Endothelial cell of umbilical vein (primary cell): Measurements from ENCODE around the gene TMTC1.

ENCODE experiments used
- EZH2 ChIP-seq: IDR thresholded peaks from 2 replicates; pipeline ENCODE4 v1.6.1; 2012; ENCODE audit warnings: borderline replicate concordance, low read depth, mild to moderate bottlenecking, moderate library complexity, low read length, inconsistent platforms; ENCODE audit not compliant: severe bottlenecking
- FOS ChIP-seq: IDR thresholded peaks from 2 replicates; pipeline ENCODE4 v1.6.1; 2011; ENCODE audit warnings: mild to moderate bottlenecking, low read length, moderate library complexity, borderline replicate concordance; ENCODE audit not compliant: insufficient read depth
- GATA2 ChIP-seq: IDR thresholded peaks from 2 replicates; pipeline ENCODE4 v1.7.0; 2011; ENCODE audit warnings: low read depth, mild to moderate bottlenecking, moderate library complexity, mixed read lengths, low read length; ENCODE audit not compliant: insufficient read length, insufficient read depth
- JUN ChIP-seq: IDR thresholded peaks from 2 replicates; pipeline ENCODE4 v1.6.1; 2011; ENCODE audit warnings: borderline replicate concordance, low read depth; ENCODE audit not compliant: insufficient read length, insufficient read depth
- MYC ChIP-seq: IDR thresholded peaks from one replicate; pipeline ENCODE4 v1.6.1; 2011; ENCODE audit warnings: mild to moderate bottlenecking, low read depth, low read length
- POLR2A ChIP-seq: IDR thresholded peaks from 2 replicates; pipeline ENCODE4 v1.6.1; 2012; ENCODE audit warnings: low read depth, mild to moderate bottlenecking, control low read depth, low read length
- POLR2AphosphoS5 ChIP-seq: IDR thresholded peaks from 2 replicates; pipeline ENCODE4 v1.6.1; 2012; ENCODE audit warnings: low read depth, mild to moderate bottlenecking, control low read depth, low read length, moderate library complexity; ENCODE audit not compliant: insufficient read depth
- TF ChIP-seq, protein P1 (sequence below): IDR thresholded peaks from 2 replicates; pipeline ENCODE4 v1.6.1; 2011; ENCODE audit not compliant: insufficient read depth, insufficient read length
- TF ChIP-seq, protein P2 (sequence below), 2 donors: IDR thresholded peaks; 1 replicate in 1 of 2; 2 replicates in 1 of 2; pipeline ENCODE4 v1.5.1; 2011; ENCODE audit warnings: low read length in 2 of 2, mild to moderate bottlenecking in 2 of 2, moderate library complexity in 2 of 2, control low read depth in 1 of 2, inconsistent platforms in 1 of 2, low read depth in 1 of 2; ENCODE audit not compliant: insufficient read depth in 1 of 2; ENCODE audit errors: extremely low read depth in 1 of 2

DNA sequence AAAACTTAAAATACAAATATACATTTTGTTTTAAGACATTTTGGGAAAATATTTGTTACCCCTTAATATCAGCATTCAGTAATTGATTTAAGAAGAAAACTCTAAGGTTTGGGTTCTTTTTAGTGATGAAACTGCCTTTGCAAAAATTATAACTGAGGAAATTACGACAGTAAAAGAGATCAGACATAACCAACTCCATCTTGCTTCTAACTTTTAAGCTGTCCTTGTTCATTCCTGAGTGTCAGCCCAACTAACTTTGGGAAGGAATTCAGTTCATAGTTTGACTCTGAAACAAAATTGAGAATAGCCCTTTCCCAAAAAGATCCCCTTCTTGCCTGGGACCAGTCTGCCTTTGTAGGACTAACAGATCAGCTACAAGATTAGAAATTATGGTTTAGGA, 93.0 kb downstream of the TMTC1 start:
- TF ChIP-seq POLR2A, result no peak
- no peak for TF ChIP-seq EZH2
- TF ChIP-seq, protein P1, sequence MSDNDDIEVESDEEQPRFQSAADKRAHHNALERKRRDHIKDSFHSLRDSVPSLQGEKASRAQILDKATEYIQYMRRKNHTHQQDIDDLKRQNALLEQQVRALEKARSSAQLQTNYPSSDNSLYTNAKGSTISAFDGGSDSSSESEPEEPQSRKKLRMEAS, result no peak
- no peak for TF ChIP-seq FOS
- TF ChIP-seq, protein P2, sequence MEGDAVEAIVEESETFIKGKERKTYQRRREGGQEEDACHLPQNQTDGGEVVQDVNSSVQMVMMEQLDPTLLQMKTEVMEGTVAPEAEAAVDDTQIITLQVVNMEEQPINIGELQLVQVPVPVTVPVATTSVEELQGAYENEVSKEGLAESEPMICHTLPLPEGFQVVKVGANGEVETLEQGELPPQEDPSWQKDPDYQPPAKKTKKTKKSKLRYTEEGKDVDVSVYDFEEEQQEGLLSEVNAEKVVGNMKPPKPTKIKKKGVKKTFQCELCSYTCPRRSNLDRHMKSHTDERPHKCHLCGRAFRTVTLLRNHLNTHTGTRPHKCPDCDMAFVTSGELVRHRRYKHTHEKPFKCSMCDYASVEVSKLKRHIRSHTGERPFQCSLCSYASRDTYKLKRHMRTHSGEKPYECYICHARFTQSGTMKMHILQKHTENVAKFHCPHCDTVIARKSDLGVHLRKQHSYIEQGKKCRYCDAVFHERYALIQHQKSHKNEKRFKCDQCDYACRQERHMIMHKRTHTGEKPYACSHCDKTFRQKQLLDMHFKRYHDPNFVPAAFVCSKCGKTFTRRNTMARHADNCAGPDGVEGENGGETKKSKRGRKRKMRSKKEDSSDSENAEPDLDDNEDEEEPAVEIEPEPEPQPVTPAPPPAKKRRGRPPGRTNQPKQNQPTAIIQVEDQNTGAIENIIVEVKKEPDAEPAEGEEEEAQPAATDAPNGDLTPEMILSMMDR (IDR thresholded peaks at IDR 0.05; ENCODE audit: extremely low read depth in 1 of 2, insufficient read depth in 1 of 2, low read depth in 1 of 2, low read length in 2 of 2), result no peak
- TF ChIP-seq POLR2AphosphoS5, result no peak
- TF ChIP-seq JUN, result no peak
- no peak for TF ChIP-seq GATA2
- TF ChIP-seq MYC, result no peak
